Spleen (tissue), 11 donors: ENCODE measurements around the gene TRAPPC14. TPM values are rescaled to one million over a fixed set of nuclear protein-coding genes. Genes with fewer than 3 reads are reported as not detected.

Source experiments
- DNase-seq: peaks from one replicate; pipeline ENCODE4 v3.0.0-alpha.2; 2020
- H3K27ac ChIP-seq, 8 donors: fragments of 200-600 bp; sonication (generic) in 7 of 8; 1 replicate in 4 of 8; 2 replicates in 4 of 8; pipeline versions ENCODE4 v1.5.0 to v1.8.0; 2016 to 2021; ENCODE audit warnings: inconsistent platforms in 4 of 8, mild to moderate bottlenecking in 4 of 8, moderate library complexity in 1 of 8
- H3K27me3 ChIP-seq, 7 donors: fragments of 200-600 bp; sonication (generic) in 6 of 7; replicated peaks in 1 of 7; 1 replicate in 4 of 7; 2 replicates in 3 of 7; pipeline versions ENCODE4 v1.5.0 to v1.8.0; 2016 to 2021; ENCODE audit warnings: inconsistent platforms in 3 of 7, mild to moderate bottlenecking in 1 of 7
- H3K36me3 ChIP-seq, 6 donors: fragments of 200-600 bp; sonication (generic) in 5 of 6; 1 replicate in 4 of 6; 2 replicates in 2 of 6; pipeline versions ENCODE4 v1.5.0 to v1.8.0; 2016 to 2021; ENCODE audit warnings: inconsistent platforms in 2 of 6
- H3K4me1 ChIP-seq, 6 donors: fragments of 200-600 bp; sonication (generic) in 5 of 6; 1 replicate in 3 of 6; 2 replicates in 3 of 6; pipeline versions ENCODE4 v1.5.0 to v1.8.0; 2016 to 2021; ENCODE audit warnings: inconsistent platforms in 3 of 6
- H3K4me3 ChIP-seq, 8 donors: fragments of 200-600 bp; sonication (generic) in 7 of 8; 1 replicate in 4 of 8; 2 replicates in 4 of 8; pipeline versions ENCODE4 v1.5.0 to v1.8.0; 2016 to 2021; ENCODE audit warnings: inconsistent platforms in 4 of 8, mild to moderate bottlenecking in 4 of 8, moderate library complexity in 2 of 8
- H3K9me3 ChIP-seq, 8 donors: fragments of 200-600 bp; sonication (generic) in 7 of 8; 1 replicate in 4 of 8; 2 replicates in 4 of 8; pipeline versions ENCODE4 v1.5.0 to v1.8.0; 2016 to 2021; ENCODE audit warnings: inconsistent platforms in 4 of 8
- CTCF ChIP-seq, 11 experiments: fragments of 200-600 bp in 7 of 11; fragments of 450-650 bp in 4 of 11; sonication (generic) in 4 of 11; IDR thresholded peaks in 8 of 11; conservative IDR thresholded peaks in 3 of 11; 1 replicate in 7 of 11; 2 replicates in 4 of 11; pipeline versions ENCODE4 v1.4.0 to v1.8.0; 2016 to 2021; ENCODE audit warnings: antibody characterized with exemption in 11 of 11, inconsistent platforms in 4 of 11, mild to moderate bottlenecking in 1 of 11
- POLR2A ChIP-seq, 3 donors: fragments of 450-650 bp; IDR thresholded peaks; one replicate each; pipeline ENCODE4 v1.5.1; 2017; ENCODE audit warnings: antibody characterized with exemption in 3 of 3, mild to moderate bottlenecking in 1 of 3
- POLR2AphosphoS5 ChIP-seq, 3 donors: sonication (generic); formaldehyde crosslinking; IDR thresholded peaks; one replicate each; pipeline ENCODE4 v1.5.1; 2017; ENCODE audit warnings: antibody characterized with exemption in 3 of 3
- WGBS, 5 donors: extraction: QIAGEN DNeasy Blood & Tissue Kit in 3 of 5; methylation state at CpG; one replicate each; pipeline versions ENCODE4 v1.1.5 to v1.1.7; 2013 to 2018; 5-methylcytosine and 5-hydroxymethylcytosine counted together
- intact Hi-C: fragments of 100-400 bp; cut with DNase I; formaldehyde crosslinking; loops from one replicate; pipeline ENCODE4 v1.15.0; 2023; ENCODE audit warnings: low total_unique reads
- polyA plus RNA-seq, 3 donors: library from polyadenylated mRNA; stranded (reverse); fragments of 200-250 nt; gene quantifications; one replicate each; pipeline ENCODE4 v1.2.1, GENCODE V29; 2013
- total RNA-seq, 7 donors: library from RNA; depleted of rRNA in 3 of 7; stranded (reverse); fragments of >200 nt in 3 of 7; fragmentation: NEBNext Ultra II Directional in 4 of 7; extraction: Animal tissue kit (Norgen Biotek cat#: 25700) in 4 of 7; gene quantifications; one replicate each; pipeline versions ENCODE4 v1.1.0 to v1.2.1, GENCODE V29; 2016 to 2021
- donor health status: healthy with polysubstance abuse.
- donor health status: DM: no; HTN: no; CAD: no; lungs with moderate emphysema.
- donor health status: DM: no; HTN: no; CAD: no.
- donor health status: Bipolar disorder and iron deficiency.
- donor health status: healthy.
- donor health status: DM: no; HTN: no; CAD: no.
- donor health status: DM: yes; HTN: yes; CAD: no.

TRAPPC14 gene
- total and polyA plus RNA-seq, 10 donors = 33.0 to 68.7 (median 49.8) TPM

GRCh38 chr7:100166970-100167911 lies 8.7 kb upstream of the TRAPPC14 start:
- WGBS, 5 donors = 21 to 35% (median 27%) methylated on average over 14 of the region's 14 CpGs
- Histone ChIP-seq H3K27ac (peak overlapping the region in 2 of 8 donors; percentile 28 to 71), H3K4me3 (peak overlapping the region in 2 of 8 donors; percentile 40 to 61), H3K27me3 (peaks cover 0 to 72% (median 37%) of the 10 kb centered on the region in 7 donors), H3K36me3 (no peaks in the 10 kb centered on the region), H3K4me1 (peaks cover 19 to 75% (median 41%) of the 10 kb centered on the region in 6 donors), H3K9me3 (no peaks in the 10 kb centered on the region)
- DNase-seq = peak; percentile 56
- TF ChIP-seq CTCF (IDR thresholded peaks at IDR 0.05 in 8 of 11, conservative IDR thresholded peaks at IDR 0.05 in 3 of 11) = no peak
- peak in 1 of 3 donors; percentile 18 for TF ChIP-seq POLR2AphosphoS5 (IDR thresholded peaks at IDR 0.05)
- intact Hi-C loops = no loop called here

GRCh38 chr7:100166317-100166940 lies 7.9 kb upstream of the TRAPPC14 start:
- 65 to 74% (median 69%) methylated on average over 16 of the region's 16 CpGs for WGBS, 5 donors
- TF ChIP-seq POLR2A (IDR thresholded peaks at IDR 0.05) = no peak
- no peak for TF ChIP-seq CTCF (IDR thresholded peaks at IDR 0.05 in 8 of 11, conservative IDR thresholded peaks at IDR 0.05 in 3 of 11)
- no peak for TF ChIP-seq POLR2AphosphoS5 (IDR thresholded peaks at IDR 0.05)
- H3K27ac ChIP-seq = peak overlapping the region in 2 of 8 donors; percentile 28 to 38
- H3K4me3 ChIP-seq = no peak overlapping the region
- intact Hi-C loops = no loop called here
- no peak for DNase-seq
- H3K9me3 ChIP-seq = no peaks in the 10 kb centered on the region
- no peaks in the 10 kb centered on the region for H3K36me3 ChIP-seq
- H3K27me3 ChIP-seq = peaks cover 0 to 64% (median 31%) of the 10 kb centered on the region in 7 donors
- peaks cover 16 to 67% (median 34%) of the 10 kb centered on the region in 6 donors for H3K4me1 ChIP-seq

- peak overlapping the region in 2 of 8 donors; percentile 32 to 51 for H3K27ac ChIP-seq
- H3K36me3 ChIP-seq = no peaks in the 10 kb centered on the region
- H3K4me3 ChIP-seq = no peak overlapping the region
- peaks cover 10 to 51% (median 28%) of the 10 kb centered on the region in 6 donors for H3K4me1 ChIP-seq
- DNase-seq = peak; percentile 53
- peaks cover 0 to 38% (median 13%) of the 10 kb centered on the region in 7 donors for H3K27me3 ChIP-seq
- TF ChIP-seq POLR2AphosphoS5 (IDR thresholded peaks at IDR 0.05) (no peak), POLR2A (IDR thresholded peaks at IDR 0.05) (no peak), CTCF (IDR thresholded peaks at IDR 0.05 in 8 of 11, conservative IDR thresholded peaks at IDR 0.05 in 3 of 11) (no peak)
- intact Hi-C loops = no loop called here
- no peaks in the 10 kb centered on the region for H3K9me3 ChIP-seq
- 87 to 93% (median 90%) methylated on average over 5 of the region's 5 CpGs for WGBS, 5 donors
These were observed 5.3 kb upstream of the TRAPPC14 start for GRCh38 chr7:100163871-100164270.
